NCI-H1694 (cell line): ENCODE data around the gene SMS.
A peak's percentile ranks its signal among the peaks of the same experiment; 100 is the strongest.

Source experiments
- DNase-seq: peaks from one replicate; lab custom pipeline; 2025; lab: John Stamatoyannopoulos, UW

Gene SMS

DNA sequence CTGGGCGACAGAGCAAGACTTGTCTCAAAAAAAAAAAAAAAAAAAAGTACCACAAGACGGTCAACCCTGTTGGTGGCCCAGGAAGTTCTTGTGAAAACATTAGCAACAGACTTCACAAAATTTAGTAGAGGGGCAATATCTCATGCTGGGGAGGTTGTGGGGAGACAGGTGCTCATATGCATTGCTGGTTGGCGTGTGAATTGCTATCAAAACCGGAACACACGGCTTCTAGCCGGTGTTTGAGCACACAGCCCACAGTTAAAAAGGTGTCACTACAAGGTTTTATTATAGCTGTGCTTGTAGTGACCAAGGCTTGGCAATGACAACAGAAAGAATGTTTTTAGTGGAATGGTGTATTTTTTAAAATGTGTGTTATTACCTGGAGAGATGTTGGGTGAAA is 41.8 kb downstream of the SMS start:
- DNase-seq, result no peak

DNA sequence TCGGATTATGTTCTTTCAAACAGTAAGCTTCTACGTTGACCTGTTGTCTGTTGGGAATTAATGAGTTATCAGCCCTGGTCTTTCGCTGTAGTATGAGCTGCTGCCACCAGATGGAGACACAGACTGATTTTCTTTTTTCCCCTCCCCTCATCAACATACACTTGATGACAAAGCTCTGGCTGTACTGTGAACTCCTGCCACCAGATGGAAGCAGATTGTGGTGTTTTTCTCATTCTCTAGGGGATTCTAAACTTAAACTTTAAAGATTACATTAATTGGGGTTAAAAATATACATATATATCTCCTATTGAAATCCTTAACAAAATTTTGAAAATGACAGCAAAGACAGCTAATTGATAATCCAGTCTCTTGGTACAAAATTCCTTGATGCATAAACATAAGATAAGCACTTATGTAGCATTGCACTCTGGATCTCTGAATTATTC is 44.8 kb downstream of the SMS start:
- DNase-seq, result peak; percentile 44

DNA sequence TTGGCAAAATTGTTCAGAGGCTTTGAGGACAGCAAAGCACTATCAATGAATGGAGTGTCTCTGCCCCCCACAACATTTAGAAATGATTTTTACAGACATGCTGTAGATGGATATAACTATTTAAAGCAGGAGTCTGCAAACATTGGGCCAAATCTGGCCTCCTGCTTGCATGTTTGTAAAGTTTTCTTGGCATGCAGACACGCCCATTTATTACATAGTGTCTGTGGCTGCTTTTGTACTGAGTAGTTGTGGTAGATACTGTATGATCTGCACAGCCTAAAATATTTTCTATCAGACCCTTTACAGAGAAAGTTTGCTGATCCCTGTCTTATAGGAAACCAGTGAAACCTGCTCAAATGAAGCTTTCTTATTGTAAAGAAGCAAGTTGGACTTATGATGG is 46.1 kb downstream of the SMS start:
- no peak for DNase-seq

DNA sequence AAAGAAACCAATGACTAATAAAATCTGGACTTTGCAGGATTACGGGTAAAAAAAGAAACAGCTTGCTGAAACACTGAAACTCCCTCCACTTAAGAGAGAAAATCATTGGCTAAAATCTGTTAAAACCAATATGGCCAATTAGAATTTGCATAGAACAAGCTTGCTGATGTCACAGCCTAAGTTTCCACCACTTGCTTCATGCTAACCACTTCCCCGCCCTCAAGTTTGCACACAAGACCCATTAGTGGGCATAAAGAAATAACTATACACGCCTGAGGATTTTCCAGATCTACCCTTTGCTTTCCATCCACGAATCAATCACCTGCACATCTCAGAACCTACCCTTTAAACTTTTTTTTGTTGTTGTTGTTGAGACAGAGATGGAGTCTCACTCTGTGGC is 48.9 kb downstream of the SMS start:
- no peak for DNase-seq

DNA sequence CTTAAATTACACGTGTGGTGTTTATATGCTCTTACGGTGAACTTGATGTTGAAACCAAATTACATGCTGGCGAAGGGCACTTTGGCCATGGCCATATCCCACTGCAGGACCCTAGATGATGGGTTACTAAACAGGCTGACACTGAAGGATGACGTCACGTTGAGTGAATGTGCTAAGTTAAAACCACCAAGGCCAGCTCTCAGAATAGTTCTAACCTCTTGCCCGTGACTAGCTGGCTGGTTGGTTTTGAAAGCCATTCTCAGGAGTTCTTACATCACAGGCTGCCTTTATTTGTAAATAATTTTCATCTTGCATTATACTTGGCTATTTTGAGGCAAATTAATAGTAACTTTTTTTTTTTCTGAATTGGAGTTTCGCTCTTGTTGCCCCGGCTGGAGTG is 50.3 kb downstream of the SMS start:
- no peak for DNase-seq

DNA sequence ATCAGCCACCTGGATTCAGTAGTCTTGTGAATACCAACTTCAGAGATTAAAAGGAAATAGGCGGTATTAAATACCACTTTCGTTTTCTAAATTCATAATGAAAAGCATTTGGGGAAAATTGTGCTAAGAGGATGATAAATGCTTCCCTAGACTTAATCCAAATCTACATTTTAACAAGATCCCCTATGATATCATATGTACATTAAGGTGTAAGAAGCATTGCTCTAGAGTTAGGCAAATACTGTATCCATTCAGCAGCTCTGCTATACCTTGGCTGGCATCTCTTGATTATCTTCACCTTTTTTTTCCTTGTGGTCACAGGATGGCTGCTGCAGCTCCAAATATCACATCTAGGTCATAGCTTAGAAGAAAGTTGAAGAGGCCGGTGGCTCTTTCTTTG is 51.0 kb downstream of the SMS start:
- DNase-seq, result no peak

DNA sequence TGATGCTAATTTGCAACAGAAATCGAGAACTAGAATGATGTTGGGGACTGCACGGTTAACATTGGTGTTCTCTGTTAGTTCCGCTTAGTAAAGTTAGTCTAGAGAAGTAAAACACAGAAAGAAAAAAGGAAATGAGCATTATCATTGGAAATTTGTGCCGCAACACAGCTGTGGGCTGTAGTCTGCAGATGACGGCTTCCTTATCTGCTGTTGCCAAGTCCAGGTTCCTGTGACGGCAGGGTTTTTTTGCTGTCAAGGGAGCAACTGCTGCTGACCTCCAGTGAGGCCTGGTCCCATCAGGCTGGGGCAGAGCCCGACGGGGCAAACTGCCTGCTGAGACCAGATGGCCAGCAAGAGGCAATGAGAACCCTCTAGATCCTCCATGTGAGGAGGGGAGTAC is 52.8 kb downstream of the SMS start:
- no peak for DNase-seq

DNA sequence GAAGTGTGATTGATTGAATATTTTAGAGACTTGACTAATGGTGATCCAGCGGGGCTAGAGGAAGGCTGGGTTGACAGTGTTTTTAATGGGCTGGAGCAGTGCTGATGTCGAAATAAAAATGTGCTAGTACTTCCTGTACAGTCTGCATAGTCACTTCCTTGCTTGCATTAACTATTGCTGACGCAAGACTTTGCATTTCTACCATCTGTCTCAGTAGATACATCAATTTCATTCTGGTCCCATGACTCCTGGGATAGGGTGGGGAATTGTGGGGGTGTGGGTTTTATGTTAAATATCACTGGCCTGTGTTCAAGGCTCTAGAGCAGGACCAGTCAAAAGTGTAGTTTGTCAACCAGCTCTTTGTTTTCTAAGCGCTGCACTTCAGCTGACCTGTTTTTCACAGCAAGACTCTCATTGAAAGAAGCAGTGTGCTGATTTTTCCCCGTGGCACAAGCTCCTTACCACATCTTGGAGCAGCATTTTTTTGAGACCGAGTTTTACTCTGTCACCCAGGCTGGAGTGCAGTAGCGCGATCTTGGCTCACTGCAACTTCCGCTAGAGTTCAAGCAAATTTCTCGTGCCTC is 56.5 kb downstream of the SMS start:
- no peak for DNase-seq

DNA sequence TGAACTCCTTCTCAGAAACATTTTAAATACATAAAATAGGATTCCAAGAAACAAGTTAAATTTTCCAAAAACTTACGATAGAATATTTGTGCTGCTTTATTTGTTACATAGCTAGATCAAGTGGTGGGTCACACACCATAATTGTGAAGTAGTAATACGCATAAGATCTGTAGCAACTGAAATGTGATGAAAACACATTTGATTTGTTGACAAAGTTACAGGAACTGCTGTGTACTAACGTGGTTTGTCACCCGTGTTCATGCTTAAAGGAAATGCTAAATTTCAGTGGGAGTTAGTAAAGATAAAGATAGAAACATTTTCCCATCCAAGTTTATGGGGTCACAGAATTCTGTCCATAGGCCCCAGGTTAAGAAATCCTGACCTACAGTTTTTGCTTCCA is 57.5 kb downstream of the SMS start:
- DNase-seq, result no peak

DNA sequence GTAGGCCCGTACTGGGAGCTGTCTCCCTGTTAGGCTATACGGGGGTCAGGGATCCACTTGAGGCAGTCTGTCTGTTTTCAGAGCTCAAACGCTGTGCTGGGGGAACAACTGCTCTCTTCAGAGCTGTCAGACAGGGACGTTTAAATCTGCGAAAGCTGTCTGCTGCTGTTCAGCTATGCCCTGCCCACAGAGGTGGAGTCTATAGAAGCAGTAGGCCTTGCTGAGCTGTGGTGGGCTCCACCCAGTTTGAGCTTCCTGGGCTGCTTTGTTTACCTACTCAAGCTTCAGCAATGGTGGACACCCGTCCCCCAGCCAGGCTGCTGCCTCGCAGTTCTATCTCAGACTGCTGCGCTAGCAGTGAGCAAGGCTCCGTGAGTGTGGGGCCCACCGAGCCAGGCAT is 64.4 kb downstream of the SMS start:
- no peak for DNase-seq

DNA sequence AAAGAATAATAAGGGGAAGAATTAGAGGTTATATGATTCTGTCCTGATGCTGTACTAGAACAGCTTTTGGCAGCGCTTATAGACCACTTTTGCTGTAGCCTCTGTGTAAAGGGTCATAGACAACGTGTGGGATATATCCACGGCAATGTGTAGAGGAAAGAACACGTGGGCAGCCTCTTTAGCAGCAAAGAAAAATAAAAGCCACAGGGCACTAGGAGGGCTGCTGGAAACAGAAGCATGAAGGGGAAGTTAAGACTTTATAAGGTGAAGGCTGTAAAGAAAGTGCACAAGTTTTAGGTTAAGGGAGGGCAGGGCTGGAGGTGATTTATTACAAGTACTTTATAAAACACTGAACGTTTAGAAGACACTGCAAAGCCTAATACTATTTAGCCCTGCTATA is 71.5 kb downstream of the SMS start:
- no peak for DNase-seq

DNA sequence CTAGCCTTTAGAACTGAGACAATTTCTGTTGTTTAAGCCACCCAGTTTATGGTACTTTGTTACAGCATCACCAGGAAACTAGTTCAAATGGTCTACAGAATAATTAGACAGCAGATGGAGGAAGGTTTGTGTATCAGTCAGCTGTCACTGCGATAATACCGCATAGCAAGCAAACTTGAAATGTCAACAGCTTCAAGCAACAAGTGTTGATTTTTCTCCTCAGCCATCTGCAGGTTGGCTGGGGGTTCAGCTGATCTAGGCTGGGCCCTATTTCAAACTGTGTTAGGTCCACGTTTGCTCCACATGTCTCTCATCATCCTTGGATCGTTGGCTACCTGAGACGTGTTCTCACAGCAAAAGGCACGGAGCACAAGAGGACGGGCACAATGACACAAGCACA is 72.4 kb downstream of the SMS start:
- DNase-seq, result no peak

DNA sequence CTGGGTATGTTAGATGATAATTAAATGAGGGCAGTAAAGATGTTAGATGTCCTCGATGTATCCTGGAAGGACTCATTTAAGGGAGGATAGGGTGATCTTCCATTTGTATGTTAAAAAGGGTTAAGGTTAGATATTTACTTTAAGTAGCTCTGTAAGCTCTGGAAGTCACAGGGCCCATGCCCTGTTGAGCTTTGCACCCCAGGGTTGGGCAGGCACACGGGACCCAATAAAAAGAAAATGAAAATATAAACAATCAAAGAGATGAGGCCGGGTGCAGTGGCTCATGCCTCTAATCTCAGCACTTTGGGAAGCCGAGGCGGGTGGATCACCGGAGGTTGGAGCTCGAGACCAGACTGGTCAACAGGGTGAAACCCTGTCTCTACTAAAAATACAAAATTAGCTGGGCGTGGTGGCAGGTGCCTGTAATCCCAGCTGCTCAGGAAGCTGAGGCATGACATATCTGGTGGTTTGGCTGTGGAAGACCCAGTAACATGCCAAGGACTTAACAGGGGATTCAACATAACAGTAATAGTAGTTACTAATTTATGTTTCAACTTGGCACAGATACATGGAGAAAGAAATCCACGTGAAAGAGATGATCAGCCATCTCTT is 74.7 kb downstream of the SMS start:
- DNase-seq, result no peak

DNA sequence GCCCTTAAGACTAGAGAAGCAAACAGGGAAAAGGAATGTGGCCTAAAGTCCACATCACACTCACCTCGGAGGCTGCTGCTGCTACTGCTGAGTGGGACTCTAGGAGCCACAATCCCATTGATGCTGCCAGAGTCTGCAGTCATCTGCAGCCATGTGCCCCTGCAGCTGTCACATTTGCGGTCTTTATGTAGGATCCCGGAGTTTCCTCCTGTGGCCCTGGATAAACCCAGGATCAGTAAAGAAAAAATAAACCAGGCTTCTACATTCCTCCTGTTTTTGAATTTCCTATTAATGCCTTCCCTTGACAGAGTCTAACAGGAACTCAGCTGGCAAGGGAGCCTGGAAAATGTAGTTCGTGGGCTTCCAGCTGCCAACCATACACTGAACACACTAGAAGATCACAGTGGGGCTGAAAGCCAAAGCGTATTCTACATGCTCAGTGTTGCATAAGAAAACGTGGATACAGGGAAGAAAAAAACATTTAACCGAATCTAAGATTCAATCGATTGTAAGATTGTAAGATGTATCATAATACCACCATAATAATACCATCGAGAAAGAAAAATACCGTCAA is 81.3 kb downstream of the SMS start:
- peak; percentile 8 for DNase-seq

DNA sequence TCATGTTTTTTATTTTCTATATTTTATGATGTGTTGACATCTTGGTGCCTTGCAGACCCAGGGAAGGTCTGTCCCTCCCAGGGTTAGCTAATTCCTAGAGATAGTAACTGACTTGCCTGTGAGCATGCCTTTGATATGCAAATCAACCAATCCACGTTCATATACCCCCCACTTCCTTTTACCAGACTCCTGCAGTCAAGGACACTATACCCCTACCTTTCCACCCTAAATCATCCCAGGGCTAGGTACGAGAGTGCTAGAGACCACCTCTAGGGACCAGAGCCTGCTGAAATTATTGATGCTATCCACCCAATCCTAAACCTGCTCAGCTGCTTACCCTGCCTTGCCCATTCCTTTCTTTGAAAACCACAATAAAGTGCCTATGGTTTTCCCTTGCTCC is 84.1 kb downstream of the SMS start:
- DNase-seq, result no peak

DNA sequence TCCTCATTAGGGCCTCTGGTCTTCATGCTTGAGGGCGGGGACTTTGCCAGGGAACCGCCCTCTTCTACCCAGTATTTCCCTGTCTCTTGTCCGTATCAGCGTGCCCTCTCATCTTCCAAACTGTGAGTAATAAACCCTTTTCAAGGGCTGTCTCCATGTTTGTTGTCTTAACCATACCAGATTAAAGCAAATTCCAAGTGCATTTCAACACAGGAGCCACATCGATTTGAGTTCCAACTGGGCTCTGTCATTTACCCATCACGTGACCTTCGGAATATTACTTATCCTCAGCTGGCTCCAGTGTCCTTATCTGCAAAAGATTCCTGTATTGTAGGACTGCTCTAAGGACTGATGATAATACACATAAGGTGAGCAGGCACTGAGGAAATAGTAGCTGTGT is 85.2 kb downstream of the SMS start:
- no peak for DNase-seq

DNA sequence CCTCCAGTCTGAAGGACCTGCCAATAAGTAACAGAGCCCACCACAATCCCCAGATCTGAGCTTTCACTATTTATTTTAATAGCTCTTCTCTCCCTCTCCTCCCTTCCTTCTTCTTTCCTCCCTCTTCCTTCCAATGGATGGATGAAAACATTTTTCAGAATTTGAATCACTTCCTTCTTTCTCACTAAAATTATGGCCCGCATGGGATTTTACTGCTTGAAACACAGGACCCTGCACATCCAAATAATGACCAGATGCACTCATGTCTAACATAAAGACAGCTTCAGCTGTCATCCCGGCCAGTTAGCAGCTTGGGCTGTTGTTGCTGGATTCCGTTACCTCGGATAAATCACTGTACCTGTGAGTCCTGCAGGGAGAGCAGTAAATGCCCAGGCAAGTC is 86.2 kb downstream of the SMS start:
- DNase-seq, result no peak

DNA sequence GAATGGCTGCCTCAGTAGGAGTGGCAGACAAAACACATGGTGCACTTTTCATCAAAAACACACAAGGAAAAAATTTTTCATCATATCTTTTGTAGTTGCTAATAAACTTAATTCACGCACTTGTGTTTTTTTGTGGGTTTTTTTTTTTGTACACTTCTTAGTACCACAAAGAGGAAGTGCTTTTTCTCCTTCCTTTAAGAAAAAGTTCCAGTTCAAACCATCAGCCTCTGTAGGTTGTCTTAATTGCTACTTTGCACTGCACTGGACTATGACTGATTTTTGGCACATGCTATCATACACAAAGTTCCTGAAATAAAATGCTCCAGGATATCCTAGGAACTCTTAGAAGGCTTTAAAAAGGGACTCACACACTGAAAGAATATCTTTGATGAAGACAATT is 91.6 kb downstream of the SMS start, which contains the start of gene PHEX:
Gene PHEX, plus strand, starts transcription at position 242 of the 400 bp plus-strand sequence. CDS start 681 bp downstream, outside the sequence.
- DNase-seq, result no peak

DNA sequence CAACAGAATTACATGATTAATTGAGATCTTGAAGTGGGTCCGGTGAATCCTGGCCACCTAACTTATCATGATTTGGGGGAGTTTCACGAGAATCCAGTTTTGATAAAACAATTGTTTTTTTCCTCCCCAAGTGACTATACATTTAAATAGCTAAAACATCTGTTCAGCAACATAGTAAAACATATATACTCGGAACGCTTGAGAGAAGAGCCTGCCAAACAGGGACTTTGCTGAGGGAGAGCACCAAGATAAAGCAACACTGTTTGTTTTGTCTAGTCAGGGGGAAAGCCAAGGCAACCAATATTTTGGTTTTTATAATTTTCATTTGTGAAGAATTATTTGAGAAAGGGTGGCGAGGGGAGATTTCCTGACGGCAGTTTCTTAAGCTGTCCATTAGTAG is 92.0 kb downstream of the SMS start:
- no peak for DNase-seq

DNA sequence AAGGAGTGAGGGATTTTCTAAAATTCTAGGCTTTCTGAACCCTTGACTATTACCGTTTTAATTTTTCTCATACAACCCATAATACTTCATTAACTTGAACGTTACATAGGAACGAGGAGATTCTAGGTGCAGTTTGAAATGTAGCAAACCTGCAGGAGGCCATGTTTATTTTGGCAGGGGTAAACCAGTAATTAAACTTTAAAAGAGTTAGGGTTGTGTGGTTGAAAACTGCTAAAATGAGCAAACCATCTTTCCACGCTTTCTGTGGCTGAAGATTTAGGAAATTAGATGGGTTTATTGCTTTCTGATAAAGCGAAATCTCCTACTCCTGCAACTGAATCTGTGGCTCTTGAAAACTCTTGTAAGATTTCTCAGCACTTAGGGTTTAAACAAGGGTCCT is 93.3 kb downstream of the SMS start:
- DNase-seq, result no peak

DNA sequence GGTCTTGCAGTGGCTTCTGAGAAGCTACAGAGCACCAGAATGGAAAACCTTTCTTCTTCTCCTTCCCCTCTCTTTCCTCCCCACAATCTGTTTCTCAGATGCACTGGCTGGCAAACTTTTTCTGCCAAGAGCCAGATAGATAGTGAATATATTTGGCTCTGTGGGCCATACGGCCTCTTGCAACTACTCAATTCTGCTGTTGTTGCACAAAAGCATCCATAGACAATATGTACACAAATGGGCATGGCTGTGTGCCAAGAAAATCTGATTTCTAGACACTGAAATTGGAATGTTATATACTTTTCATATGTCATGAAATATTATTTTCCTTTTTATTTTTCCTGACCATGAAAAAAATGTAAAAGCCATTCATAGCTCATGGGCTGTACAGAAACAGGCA is 94.7 kb downstream of the SMS start:
- no peak for DNase-seq

DNA sequence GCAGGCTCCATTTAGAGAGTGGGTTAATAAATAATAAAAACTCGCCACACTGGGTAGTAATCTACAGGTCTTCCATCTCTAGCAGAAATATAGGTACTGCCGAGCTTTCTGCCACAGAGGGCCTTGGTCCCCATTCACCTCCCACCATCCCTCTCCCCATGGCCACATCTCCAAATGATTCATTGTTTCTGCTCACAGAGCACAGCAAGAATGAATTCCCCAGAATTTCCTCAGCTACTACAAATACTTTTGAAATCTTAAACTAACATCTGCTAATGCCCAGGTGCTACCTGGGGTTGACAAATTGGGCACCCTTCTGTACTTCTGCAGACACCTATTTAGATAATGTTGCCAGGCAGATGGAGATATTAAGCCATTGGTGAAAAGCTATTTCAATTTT is 96.7 kb downstream of the SMS start:
- no peak for DNase-seq

DNA sequence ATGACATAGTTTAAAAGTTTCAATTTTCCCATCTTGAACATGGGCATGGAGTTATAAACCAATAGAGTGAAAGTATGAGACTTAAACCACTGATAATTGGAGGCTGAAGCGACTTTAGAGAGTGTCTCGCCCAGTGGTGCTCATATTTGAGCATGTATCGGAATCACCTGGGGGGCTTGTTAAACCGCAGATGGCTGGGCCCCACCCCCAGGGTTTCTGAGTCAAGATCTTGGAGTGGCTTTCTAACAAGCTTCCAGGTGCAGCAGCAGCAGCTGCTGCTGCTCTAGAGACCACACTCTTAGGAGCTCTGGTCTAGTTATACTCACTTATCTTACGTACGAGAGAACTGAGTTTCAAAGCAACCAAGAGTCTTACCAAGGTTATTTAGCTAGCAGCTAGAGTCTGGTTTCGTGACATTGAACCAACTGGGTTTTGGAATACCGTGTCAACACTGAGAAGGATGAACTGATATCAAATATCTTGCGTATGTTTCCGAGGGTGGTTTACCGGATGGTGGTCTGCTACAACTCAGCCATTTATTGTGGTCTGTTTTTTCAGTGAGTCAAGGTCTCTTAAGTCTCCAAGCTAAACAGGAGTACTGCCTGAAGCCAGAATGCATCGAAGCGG is 97.5 kb downstream of the SMS start:
- no peak for DNase-seq

DNA sequence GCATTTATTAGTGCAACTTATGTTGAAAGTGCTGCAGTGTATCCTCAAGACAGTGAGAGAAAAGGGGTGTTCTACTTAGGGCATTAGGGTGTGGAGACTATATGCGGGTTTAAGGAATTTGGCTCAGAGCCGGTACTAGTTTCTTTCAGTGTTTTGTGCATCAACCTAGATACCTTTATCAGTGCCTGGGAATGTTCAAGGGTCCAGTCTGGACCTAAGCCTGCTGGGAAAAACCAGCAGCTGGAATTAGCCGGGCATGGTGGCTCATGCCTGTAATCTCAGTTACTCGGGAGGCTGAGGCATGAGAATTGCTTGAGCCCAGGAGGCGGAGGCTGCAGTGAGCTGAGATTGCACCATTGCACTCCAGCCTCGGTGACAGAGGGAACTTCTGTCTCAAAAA is 99.0 kb downstream of the SMS start:
- no peak for DNase-seq
